ENCODE measurements around the gene CACNA2D3.

- TF ChIP-seq POLR2AphosphoS5 (IDR thresholded peaks at IDR 0.05; ENCODE audit: insufficient read depth in 1 of 2, low read depth in 1 of 2), result no peak
- TF ChIP-seq, protein P1, sequence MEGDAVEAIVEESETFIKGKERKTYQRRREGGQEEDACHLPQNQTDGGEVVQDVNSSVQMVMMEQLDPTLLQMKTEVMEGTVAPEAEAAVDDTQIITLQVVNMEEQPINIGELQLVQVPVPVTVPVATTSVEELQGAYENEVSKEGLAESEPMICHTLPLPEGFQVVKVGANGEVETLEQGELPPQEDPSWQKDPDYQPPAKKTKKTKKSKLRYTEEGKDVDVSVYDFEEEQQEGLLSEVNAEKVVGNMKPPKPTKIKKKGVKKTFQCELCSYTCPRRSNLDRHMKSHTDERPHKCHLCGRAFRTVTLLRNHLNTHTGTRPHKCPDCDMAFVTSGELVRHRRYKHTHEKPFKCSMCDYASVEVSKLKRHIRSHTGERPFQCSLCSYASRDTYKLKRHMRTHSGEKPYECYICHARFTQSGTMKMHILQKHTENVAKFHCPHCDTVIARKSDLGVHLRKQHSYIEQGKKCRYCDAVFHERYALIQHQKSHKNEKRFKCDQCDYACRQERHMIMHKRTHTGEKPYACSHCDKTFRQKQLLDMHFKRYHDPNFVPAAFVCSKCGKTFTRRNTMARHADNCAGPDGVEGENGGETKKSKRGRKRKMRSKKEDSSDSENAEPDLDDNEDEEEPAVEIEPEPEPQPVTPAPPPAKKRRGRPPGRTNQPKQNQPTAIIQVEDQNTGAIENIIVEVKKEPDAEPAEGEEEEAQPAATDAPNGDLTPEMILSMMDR (IDR thresholded peaks at IDR 0.05), result no peak
- no peak for TF ChIP-seq POLR2A (IDR thresholded peaks at IDR 0.05)
Observed at GRCh38 chr3:54954022-54954421, 831.7 kb downstream of the CACNA2D3 start.
